NCI-H82 (cell line): ENCODE results near the gene SPAG9.
"Not testable (repeated sequence)": the region's sequence is repeated elsewhere in the genome, so short reads cannot be mapped to it uniquely, and the experiment has no call there.

Source experiments
- DNase-seq: peaks from one replicate; lab custom pipeline; 2025; lab: John Stamatoyannopoulos, UW

Gene SPAG9

GRCh38 chr17:50953831-50954601 is 166.7 kb downstream of the SPAG9 start:
- DNase-seq, result peak; percentile 86

GRCh38 chr17:50953518-50953830 is 167.2 kb downstream of the SPAG9 start:
- DNase-seq, result no peak

DNA sequence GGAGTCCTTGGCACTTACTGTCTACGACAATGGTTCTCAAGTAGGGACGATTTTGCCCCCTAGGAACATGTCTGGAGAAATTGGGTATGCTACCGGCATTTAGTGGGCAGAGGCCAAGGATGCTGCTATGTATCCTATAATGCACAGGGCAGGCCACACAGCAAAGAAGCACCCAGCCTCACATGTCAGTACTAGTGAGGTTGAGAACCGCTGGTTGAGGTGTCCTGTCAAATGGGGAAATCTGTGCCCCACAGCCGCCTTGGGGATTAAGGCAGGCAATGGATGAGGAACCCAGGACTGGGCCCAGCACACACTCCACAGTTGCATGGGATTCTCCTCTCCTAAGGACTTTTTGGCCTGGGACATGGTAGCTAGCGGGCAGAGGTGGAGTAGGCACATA is 167.8 kb downstream of the SPAG9 start:
- no peak for DNase-seq

GRCh38 chr17:50952013-50952412 is 168.7 kb downstream of the SPAG9 start:
- peak; percentile 63 for DNase-seq

GRCh38 chr17:50949989-50950877 is 170.4 kb downstream of the SPAG9 start:
- DNase-seq, result peak; percentile 71

- peak; percentile 33 for DNase-seq
Measured at GRCh38 chr17:50949128-50949988, 171.3 kb downstream of the SPAG9 start.

DNA sequence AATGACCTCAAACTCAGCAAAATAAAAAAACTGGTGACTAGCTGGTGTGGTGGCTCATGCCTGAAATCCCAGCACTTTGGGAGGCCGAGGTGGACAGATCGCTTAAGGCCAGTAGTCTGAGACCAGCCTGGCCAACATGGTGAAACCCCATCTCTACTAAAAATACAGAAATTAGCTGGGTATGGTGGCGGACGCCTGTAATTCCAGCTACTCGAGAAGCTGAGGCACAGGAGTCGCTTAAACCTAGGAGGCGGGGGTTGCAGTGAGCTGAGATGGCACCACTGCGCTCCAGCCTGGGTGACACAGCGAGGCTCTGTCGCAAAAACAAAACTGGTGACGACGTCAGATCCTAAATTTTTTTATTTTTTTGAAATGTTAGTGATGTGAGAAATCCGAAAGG is 172.0 kb downstream of the SPAG9 start:
- no peak for DNase-seq

- DNase-seq, result no peak
Measured at GRCh38 chr17:50947782-50948543, 172.7 kb downstream of the SPAG9 start.

DNA sequence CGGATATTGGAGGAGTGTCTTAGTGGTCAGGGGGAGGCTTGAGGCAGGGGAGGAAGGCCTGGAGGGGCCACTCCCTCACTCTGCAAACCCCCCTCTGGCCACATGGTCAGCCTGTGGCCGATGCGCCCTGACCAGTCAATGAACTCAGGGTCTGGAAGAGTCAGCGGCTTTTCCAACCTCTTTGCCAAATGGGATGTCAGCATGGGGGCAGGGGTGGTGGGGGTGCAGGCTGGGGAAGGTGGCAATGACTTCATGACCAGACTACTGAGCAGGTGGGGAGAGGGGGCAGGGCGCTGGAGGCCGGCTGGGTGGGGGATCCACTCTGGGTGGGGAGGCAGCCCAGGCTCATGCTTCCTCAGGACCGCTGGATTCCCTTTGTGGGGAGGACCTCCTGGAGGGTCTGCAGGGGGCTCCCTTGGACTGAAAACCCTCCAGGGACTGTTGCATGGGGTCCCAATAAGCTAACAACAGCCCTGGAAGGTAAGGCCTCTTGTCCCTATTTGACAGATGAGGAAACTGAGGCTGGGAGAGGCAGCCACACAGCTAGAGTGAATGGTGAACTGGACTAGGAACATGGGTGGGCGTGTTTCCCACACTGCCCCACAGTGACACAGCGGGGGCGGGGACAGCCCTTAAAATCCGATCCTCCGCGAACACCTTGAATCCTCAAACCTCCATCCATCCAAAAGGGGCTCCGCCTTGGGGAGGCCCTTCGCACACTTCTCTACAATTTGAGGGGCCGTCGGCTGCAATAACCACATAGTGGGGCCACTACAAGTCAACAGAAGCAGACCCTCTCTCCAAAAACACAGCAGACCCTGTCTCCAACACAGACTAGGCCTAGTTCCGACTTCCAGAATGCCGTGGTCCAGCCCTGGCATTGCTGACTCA is 173.5 kb downstream of the SPAG9 start:
- DNase-seq, result no peak

DNA sequence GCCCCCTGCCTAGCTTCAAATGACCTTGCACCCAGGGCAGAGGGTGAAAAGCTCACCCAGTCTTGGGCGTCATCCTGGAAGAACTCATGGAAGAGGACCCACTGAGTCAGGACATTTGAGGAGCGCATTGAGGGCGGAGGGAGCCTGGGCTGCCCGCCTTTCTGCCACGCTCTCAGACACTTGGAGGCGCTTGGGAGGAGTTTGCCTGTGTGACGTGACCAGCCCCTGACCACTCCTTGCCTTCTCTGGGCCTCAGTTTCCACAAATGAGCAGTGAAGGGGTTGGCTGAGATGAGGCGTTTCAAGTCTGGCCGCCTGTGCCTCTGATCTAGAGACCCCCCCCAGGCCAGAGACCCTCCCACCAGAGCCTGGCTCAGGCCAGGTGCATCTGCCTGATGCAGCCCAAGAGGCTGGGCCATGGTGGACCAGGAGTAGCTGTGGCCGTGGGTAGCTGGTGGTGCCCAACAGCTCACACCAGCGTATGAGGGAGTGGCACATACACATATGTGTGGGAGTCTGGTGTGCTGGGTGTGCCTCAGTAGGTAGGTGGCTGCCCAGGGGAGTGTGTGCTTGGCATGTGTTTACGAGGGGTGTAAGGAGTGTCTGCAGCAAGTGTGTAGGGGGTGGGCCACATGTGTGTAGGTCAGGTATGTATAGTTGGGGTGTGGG is 174.3 kb downstream of the SPAG9 start:
- no peak for DNase-seq

DNA sequence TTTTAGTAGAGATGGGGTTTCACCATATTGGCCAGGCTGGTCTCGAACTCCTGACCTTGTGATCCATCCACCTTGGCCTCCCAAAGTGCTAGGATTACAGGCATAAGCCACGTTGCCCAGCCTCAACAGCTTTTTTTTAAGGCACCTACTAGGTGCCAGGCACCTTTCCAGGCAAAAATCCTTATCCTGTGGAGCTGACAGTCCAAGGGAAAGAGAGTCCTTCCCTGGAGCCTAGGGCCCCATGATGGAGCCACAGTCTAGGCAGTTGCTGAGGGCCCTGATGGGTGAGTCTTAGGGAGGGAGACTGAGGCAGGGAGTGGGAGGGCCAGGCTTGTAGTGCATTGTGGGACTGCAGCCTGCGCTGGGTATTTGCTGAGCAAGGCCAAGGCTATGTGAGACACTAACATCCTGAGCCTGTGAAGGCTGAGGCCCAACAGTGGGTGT is 174.9 kb downstream of the SPAG9 start:
- no peak for DNase-seq

DNA sequence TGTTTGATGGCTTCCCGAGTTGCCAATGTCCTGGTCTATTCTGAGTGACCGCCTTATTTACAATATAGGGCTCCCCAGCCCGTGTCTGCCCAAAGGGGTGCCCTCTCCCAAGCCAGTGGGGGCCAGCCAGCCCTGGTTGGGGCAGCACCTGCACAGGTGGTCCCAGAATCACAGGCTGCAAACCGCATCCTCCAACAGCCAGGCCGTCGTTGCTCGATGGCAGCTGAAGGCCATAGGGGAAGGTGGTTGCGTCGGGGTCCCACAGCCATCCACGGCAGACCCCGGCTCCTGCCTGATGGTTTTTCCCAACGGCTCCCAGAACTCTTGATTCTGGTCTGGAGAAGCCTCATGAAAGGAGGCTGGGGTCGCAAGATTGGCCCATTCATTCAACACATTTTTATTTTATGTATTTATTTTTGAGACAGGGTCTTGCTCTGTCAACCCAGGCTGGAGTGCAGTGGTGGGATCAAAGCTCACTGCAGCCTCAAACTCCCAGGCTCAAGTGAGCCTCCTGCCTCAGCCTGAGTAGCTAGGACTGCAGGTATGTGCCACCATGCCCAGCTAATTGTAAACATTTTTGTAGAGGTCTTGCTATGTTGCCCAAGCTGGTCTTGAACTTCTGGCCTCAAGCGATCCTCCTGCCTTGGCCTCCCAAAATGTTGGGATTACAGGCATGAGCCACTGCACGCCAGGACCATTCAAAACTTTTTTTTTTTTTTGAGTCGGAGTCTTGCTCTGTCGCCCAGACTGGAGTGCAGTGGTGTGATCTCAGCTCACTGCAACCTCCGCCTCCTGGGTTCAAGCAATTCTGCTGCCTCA is 175.6 kb downstream of the SPAG9 start:
- DNase-seq, result no peak

DNA sequence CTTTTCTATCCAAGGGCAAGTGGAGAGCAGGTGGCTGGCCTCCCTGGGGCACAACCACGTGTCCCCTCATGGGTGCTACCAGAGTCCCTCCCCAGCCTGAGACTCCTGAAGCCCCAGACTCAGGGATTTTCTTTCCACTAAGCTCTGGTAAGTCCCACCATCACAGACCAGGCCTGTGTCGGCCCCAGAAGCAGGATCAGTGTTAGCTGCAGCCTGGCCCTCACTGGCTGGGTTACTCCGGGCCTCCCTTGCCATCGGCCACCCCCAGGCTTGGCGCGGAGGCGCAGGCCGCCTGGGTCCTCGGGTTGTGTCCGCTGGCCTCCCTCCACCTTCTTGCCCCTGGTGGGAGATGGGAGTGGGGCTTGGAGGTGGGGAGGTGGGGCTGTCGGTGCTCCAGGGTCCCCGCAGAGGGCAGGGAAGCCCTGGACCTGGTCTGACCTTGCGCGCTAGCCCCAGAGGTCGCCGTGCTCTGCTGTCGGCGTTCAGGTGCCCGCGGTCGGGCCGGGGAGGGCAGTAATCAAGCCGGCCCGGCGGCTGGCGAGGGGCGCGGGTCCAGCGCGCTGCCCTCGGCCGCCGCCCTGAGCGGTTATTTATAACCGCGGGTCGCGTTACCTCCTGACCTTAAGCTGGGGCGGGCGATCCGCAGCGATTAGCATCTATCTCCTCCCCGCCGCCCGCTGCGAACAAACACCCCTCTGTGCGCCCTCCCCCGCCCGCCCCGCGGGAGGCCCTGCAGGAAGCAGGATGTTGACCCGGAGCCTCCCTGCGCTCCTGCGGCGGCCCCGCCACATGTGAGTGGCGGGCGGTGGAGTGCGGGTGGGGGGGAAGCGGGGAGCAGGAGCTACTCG is 176.4 kb downstream of the SPAG9 start:
- DNase-seq, result peak; percentile 96

DNA sequence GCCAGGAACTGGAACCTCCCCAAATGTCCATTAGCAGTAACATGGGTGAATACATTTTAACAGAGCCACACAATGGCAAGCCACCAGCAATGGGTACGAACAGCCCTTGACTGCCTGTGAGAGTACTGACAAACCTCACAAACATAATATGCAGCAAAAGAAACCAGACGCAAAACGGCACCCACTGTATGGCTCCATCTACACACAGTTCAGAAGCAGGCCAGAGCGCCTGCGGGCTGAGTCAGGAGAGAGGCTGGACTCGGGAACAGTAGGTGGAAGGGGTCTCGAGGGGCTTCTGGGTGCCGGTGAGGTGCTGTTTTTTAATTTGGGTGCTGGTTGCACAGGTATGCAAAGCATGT is 177.1 kb downstream of the SPAG9 start:
- DNase-seq, result peak; percentile 59

DNA sequence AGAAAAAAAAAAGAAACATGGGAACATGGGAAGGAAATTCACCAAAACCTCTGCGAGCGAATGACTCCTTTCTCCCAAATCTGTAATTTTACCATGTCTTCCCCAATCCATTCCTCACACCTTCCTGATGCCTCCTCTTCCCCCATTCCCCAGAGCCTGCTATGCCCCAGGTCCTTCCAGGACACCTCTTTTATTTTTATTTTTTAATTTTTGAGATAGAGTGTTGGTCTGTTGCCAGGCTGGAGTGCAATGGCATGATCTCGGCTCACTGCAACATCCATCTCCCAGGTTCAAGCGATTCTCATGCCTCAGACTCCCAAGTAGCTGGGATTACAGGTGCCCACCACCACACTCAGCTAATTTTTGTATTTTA is 179.0 kb downstream of the SPAG9 start:
- not testable (repeated sequence) for DNase-seq

DNA sequence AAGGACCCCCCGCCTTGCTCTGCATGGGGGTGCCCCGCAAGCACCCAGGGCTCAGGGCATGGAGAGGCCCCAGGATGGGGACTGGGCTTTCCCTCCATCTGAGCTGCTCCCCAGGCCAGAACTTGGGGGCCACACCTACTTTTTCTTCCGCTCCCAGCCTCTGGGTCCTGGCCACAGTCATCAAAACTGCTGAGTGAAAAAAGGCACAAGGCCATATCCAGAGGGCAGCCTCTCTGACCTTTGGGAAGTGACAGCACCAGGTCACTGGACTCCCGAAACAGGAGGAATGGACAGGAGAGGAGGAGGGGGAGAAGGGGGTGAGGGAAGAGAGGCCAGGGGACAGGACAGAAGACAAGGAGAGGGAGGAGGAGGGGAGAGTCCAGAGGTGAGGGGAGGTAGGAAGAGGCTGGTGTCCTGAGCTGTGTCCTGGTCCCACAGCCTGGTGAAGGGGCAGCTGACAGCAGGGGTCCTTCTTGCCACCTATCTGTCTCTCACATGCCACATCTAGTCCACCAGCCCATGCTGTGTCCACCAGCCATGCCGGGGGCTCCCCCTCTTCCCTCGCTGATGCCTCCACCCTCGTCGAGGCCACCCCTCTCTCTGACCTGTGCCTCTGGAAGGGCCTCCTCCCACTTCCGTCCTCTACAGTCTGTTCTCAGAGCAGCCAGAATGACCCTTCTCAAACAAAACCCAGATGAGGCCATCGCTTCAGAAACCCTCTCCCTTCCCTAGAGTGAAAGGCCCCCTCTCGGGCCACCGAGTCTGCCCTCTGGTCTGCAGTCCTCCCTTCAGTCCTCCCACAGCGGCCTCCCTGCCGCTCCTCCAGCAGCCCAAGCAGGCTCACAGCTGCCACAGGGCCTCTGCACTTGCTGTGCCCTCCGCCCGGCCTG is 180.6 kb downstream of the SPAG9 start:
- no peak for DNase-seq

- no peak for DNase-seq
Measured at GRCh38 chr17:50939542-50939794, 181.2 kb downstream of the SPAG9 start.
